Measurements from ENCODE around the gene CLIP2.

CLIP2 gene

GRCh38 chr7:74443543-74444247 is 154.5 kb downstream of the CLIP2 start:
- TF ChIP-seq, protein P1, sequence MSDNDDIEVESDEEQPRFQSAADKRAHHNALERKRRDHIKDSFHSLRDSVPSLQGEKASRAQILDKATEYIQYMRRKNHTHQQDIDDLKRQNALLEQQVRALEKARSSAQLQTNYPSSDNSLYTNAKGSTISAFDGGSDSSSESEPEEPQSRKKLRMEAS (IDR thresholded peaks at IDR 0.05; ENCODE audit: low read depth, low read length), result no peak
- TF ChIP-seq POLR2A (IDR thresholded peaks at IDR 0.05; ENCODE audit: extremely low read depth, insufficient read length) (no peak), CTCF (IDR thresholded peaks at IDR 0.05; ENCODE audit: low read depth, low read length) (no peak), MYC (IDR thresholded peaks at IDR 0.05; ENCODE audit: low read depth, low read length) (no peak)
- no peak for DNase-seq (ENCODE audit: low read depth)
- no peak overlapping the region for H3K4me3 ChIP-seq (ENCODE audit: low read depth, low read length)

GRCh38 chr7:74449144-74449543 is 159.9 kb downstream of the CLIP2 start:
- no peak for DNase-seq (ENCODE audit: low read depth)
- no peak overlapping the region for H3K4me3 ChIP-seq (ENCODE audit: low read depth, low read length)
- TF ChIP-seq POLR2A (IDR thresholded peaks at IDR 0.05; ENCODE audit: extremely low read depth, insufficient read length), result no peak
- TF ChIP-seq, protein P1 (IDR thresholded peaks at IDR 0.05; ENCODE audit: low read depth, low read length), result no peak
- no peak for TF ChIP-seq CTCF (IDR thresholded peaks at IDR 0.05; ENCODE audit: low read depth, low read length)
- no peak for TF ChIP-seq MYC (IDR thresholded peaks at IDR 0.05; ENCODE audit: low read depth, low read length)

GRCh38 chr7:74449809-74450397 is 160.7 kb downstream of the CLIP2 start:
- TF ChIP-seq, protein P1 (IDR thresholded peaks at IDR 0.05; ENCODE audit: low read depth, low read length), result peak; percentile 8; the same call in 1 of the 2 replicates
- TF ChIP-seq POLR2A (IDR thresholded peaks at IDR 0.05; ENCODE audit: extremely low read depth, insufficient read length), result no peak
- TF ChIP-seq MYC (IDR thresholded peaks at IDR 0.05; ENCODE audit: low read depth, low read length), result 0 out of 2 replicates have a peak, but pooled peaks have one; percentile 24
- TF ChIP-seq CTCF (IDR thresholded peaks at IDR 0.05; ENCODE audit: low read depth, low read length), result peak; percentile 97
- no peak overlapping the region for H3K4me3 ChIP-seq (ENCODE audit: low read depth, low read length)
- DNase-seq (ENCODE audit: low read depth), result peak; percentile 83

DNA sequence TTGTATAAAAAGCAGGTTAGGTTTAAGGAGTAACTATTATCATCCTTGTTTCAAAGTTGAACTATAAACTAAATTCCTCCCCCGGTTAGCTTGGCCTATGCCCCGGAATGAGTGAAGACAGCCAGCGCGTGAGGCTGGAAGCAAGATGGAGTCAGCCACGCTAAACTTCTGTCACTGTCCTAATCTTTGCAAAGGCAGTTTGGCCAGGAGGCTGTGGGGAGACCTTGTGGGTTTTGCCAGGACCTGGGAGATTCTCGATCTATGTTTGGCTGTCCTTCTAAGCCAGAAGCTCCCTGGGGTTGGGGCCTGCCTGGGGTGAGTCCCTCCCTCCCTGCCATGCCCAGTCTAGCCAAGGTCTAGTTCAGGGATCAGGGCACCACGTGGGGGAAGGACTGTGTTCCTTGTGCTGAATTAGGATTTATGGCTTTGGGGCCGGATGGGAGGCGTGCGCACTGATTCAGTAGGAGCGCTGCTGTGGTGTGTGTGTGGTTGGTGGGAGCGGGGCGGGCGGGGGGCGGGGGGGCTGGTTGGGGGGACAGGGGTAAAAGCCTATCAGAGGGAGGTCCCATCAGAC is 163.6 kb downstream of the CLIP2 start:
- no peak for DNase-seq (ENCODE audit: low read depth)
- no peak overlapping the region for H3K4me3 ChIP-seq (ENCODE audit: low read depth, low read length)
- TF ChIP-seq POLR2A (IDR thresholded peaks at IDR 0.05; ENCODE audit: extremely low read depth, insufficient read length), result no peak
- no peak for TF ChIP-seq CTCF (IDR thresholded peaks at IDR 0.05; ENCODE audit: low read depth, low read length)
- no peak for TF ChIP-seq MYC (IDR thresholded peaks at IDR 0.05; ENCODE audit: low read depth, low read length)
- TF ChIP-seq, protein P1 (IDR thresholded peaks at IDR 0.05; ENCODE audit: low read depth, low read length), result no peak

DNA sequence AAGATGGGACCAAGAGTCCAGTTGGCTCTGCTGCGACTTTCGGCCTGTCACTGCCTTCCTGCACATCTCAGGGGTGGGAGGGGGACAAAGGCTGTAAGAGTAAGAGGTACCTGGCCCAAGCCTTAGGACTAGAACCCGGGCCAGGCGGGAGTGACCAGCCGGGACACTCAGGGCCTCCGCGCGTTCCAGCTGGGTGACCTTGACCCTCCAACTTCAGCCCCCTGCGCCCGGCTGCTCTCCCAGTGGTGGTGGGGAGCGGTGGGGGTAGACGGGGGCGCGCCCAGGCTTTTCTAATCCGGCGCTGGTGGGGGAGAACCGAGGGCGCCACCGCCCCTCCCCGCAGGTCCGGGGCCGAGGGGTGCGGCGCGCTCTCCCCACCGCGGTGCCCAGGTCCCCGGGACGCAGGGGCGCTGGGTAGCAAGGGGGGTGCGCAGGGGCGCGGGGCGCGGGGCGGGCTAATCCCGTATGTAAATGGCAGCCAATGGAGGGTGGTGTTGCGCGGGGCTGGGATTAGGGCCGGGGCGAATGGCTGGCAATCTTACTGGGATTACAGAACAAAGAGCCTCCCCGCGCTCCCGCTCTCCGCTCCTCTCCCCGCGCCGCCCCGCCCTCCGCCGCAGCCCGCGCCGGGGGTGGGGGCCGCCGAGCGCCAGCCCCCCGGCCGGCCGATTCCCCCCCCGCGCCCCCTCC is 164.3 kb downstream of the CLIP2 start, which contains the start of gene GTF2IRD1:
Gene GTF2IRD1, plus strand, starts transcription at position 585 of the 690 bp plus-strand sequence. CDS start 54,175 bp downstream, outside the sequence.
- TF ChIP-seq MYC (IDR thresholded peaks at IDR 0.05; ENCODE audit: low read depth, low read length), result no peak
- peak; percentile 86 for DNase-seq (ENCODE audit: low read depth)
- peak within 1 kb of the TSS; percentile 28 for H3K4me3 ChIP-seq (ENCODE audit: low read depth, low read length)

Measured in NB4 (cell line).